B cell (primary cell): ENCODE results near the gene FUT9.

Experiments
- EZH2 ChIP-seq: IDR thresholded peaks from 2 replicates; pipeline ENCODE4 v1.6.1; 2012; ENCODE audit warnings: borderline replicate concordance, low read depth, mild to moderate bottlenecking, moderate library complexity, low read length; ENCODE audit not compliant: insufficient read depth, poor library complexity, severe bottlenecking
- TF ChIP-seq, protein P1 (sequence below): fragments of 200-600 bp; IDR thresholded peaks from one replicate; pipeline ENCODE4 v1.8.0; 2022; ENCODE audit warnings: antibody characterized with exemption, mild to moderate bottlenecking

DNA sequence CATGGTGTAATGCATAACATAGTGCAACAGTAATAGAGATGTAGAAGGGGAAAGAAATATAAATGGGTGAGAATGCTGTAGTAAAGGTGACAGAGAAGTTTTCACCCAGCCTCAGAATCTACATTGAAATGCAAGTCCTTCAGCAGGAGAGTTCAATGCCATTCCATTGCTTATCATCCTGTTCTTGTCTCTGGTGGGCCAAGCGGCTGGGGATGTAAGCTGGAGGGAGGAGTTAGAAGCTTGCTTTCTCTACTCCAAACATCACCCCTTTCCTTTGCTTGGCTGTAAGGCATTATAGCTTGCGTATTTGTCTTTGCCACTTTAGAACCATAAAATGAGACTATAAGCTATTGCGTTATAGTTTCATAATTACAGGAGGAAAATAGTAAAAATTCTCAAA is 2.2 kb upstream of the FUT9 start:
- TF ChIP-seq, protein P1, sequence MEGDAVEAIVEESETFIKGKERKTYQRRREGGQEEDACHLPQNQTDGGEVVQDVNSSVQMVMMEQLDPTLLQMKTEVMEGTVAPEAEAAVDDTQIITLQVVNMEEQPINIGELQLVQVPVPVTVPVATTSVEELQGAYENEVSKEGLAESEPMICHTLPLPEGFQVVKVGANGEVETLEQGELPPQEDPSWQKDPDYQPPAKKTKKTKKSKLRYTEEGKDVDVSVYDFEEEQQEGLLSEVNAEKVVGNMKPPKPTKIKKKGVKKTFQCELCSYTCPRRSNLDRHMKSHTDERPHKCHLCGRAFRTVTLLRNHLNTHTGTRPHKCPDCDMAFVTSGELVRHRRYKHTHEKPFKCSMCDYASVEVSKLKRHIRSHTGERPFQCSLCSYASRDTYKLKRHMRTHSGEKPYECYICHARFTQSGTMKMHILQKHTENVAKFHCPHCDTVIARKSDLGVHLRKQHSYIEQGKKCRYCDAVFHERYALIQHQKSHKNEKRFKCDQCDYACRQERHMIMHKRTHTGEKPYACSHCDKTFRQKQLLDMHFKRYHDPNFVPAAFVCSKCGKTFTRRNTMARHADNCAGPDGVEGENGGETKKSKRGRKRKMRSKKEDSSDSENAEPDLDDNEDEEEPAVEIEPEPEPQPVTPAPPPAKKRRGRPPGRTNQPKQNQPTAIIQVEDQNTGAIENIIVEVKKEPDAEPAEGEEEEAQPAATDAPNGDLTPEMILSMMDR: no peak
- no peak for TF ChIP-seq EZH2
